Measurements from ENCODE around the gene PROC.
A peak's percentile ranks its signal among the peaks of the same experiment; 100 is the strongest.

Gene PROC

DNA sequence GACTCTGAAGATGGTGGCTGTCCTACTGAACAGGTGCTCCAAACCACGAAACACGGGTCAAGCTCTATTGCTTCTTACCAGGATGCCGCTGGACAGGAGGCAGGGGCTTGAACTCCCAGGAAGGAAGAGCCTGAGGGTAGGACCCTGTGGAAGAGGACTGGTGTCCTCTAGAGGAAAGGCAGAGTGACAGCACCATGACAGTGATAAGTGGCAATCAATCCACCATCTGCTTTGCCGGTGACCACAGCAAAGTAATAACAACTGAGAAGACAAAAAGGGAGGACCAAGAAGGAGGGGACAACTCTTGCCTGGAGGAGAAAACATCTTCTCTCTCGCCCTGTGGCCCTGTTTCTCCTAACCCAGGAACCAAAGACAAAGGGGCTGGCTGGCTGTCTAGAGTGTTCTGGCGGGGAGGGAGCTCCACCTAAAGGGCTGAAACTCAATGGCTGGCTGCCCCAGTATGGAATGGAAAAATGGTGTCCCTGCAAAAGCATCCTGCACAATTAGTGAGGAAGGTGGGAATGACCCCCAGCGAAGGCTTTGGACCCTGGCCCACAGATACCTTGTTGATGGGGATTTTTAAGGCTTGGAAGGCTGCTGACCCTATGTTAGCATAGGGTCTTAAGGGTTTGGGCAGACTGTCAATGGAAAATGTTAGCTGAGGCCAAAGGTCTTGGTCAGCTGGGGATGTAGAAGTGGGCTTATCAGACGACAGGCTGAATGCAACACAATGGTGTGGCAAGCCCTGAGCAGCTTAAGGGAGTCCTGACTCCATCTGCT lies 35.4 kb downstream of the PROC start:
- peaks cover 11 to 13% of the 10 kb centered on the region in 2 donors for H3K4me1 ChIP-seq (ENCODE audit: control insufficient read depth in 2 of 2, insufficient read depth in 1 of 2, low read depth in 1 of 2, low read length in 2 of 2)
- no peaks in the 10 kb centered on the region for H3K27me3 ChIP-seq (ENCODE audit: control insufficient read depth in 3 of 3, insufficient read depth in 3 of 3, low read depth in 1 of 3, low read length in 3 of 3)
- H3K14ac ChIP-seq (ENCODE audit: low read length) = no peak overlapping the region
- H3K18ac ChIP-seq (ENCODE audit: low read length) = no peak overlapping the region
- peaks cover 0 to 3% of the 10 kb centered on the region in 2 donors for H3K36me3 ChIP-seq (replicated peaks in 1 of 2; ENCODE audit: control insufficient read depth in 2 of 2, insufficient read depth in 2 of 2, low read length in 2 of 2)
- no peak overlapping the region for H2BK120ac ChIP-seq (ENCODE audit: low read depth, low read length)
- H2BK12ac ChIP-seq (ENCODE audit: low read length) = no peak overlapping the region
- no peak overlapping the region for H2BK15ac ChIP-seq (ENCODE audit: low read length)
- H3K79me1 ChIP-seq (ENCODE audit: low read depth, low read length) = no peaks in the 10 kb centered on the region
- no peak overlapping the region for H2BK5ac ChIP-seq (ENCODE audit: low read length)
- H3K27ac ChIP-seq (replicated peaks; ENCODE audit: low read length) = no peak overlapping the region
- no peak overlapping the region for H4K91ac ChIP-seq (ENCODE audit: low read depth, low read length, poor library complexity)
- no peak overlapping the region for H4K8ac ChIP-seq (ENCODE audit: low read depth, low read length)
- H3K9ac ChIP-seq (ENCODE audit: low read depth, low read length, poor library complexity) = no peak overlapping the region
- H3K23ac ChIP-seq (ENCODE audit: low read depth, low read length, poor library complexity) = no peak overlapping the region
- no peak overlapping the region for H2AFZ ChIP-seq (ENCODE audit: low read length)
- peaks cover 0 to 2% of the 10 kb centered on the region in 2 donors for H3K9me3 ChIP-seq (replicated peaks in 1 of 2; ENCODE audit: control insufficient read depth in 2 of 2, insufficient read depth in 1 of 2, low read depth in 1 of 2, low read length in 2 of 2)
- WGBS, 2 donors (ENCODE audit: extremely low coverage in 2 of 2, insufficient read length in 2 of 2, insufficient replicate concordance in 1 of 2) = no CpG with 5 or more reads among the region's 8 CpGs
- H3K4me3 ChIP-seq (ENCODE audit: low read length in 2 of 2) = no peak overlapping the region
- H3K4me2 ChIP-seq (ENCODE audit: insufficient read depth, low read length, poor library complexity, severe bottlenecking) = no peak overlapping the region
- DNase-seq (ENCODE audit: low spot score) = no peak
- no peak overlapping the region for H2AK5ac ChIP-seq (ENCODE audit: low read depth, low read length)
- no peak overlapping the region for H3K4ac ChIP-seq (ENCODE audit: low read length)

DNA sequence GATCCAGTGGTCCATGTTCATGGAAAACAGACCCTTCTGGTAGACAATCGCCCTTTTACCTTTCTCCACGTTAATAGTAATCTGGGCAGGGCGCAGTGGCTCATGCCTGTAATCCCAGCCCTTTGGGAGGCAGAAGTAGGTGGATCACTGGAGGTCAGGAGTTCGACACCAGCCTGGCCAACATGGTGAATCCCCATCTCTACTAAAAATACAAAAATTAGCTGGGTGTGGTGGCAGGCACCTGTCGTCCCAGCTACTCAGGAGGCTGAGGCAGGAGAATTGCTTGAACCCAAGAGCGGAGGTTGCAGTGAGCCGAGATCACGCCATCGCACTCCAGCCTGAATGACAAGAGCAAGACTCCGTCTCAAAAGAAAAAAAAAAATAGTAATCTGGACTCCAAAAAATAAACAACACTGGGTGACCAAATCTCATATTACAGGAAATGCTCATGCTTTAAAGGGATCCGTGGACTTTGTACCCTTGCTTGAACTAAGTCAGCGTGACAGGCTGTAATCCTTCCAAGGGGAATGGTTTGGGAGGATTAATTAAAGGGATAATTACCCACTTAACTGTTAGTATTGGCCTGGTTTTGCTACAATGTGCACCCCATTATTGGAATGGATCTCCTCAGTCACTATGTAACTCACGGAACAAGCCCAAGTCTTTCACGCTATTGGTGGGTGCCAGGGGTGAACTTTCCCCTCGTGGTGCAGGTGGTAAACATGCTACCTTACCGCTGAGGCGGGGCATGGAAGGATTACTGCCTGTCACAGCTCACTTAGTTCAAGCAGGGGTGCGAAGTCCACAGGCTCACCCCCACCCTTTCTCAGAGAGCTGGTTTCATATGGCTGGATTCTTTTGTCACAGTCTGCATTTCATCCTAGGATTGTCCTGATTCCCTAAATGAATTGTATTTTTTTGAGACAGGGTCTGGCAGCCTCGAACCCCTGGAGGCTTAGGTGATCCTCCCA lies 36.7 kb downstream of the PROC start:
- H4K91ac ChIP-seq (ENCODE audit: low read depth, low read length, poor library complexity) = no peak overlapping the region
- H3K4ac ChIP-seq (ENCODE audit: low read length) = no peak overlapping the region
- no peaks in the 10 kb centered on the region for H3K27me3 ChIP-seq (ENCODE audit: control insufficient read depth in 3 of 3, insufficient read depth in 3 of 3, low read depth in 1 of 3, low read length in 3 of 3)
- H2AFZ ChIP-seq (ENCODE audit: low read length) = no peak overlapping the region
- H3K14ac ChIP-seq (ENCODE audit: low read length) = no peak overlapping the region
- H3K4me2 ChIP-seq (ENCODE audit: insufficient read depth, low read length, poor library complexity, severe bottlenecking) = no peak overlapping the region
- no peak overlapping the region for H3K27ac ChIP-seq (replicated peaks; ENCODE audit: low read length)
- no peak overlapping the region for H4K8ac ChIP-seq (ENCODE audit: low read depth, low read length)
- H3K79me1 ChIP-seq (ENCODE audit: low read depth, low read length) = no peaks in the 10 kb centered on the region
- no peak overlapping the region for H3K23ac ChIP-seq (ENCODE audit: low read depth, low read length, poor library complexity)
- no peak for DNase-seq (ENCODE audit: low spot score)
- no peak overlapping the region for H2BK120ac ChIP-seq (ENCODE audit: low read depth, low read length)
- peaks cover 0 to 2% of the 10 kb centered on the region in 2 donors for H3K9me3 ChIP-seq (replicated peaks in 1 of 2; ENCODE audit: control insufficient read depth in 2 of 2, insufficient read depth in 1 of 2, low read depth in 1 of 2, low read length in 2 of 2)
- no peak overlapping the region for H2BK15ac ChIP-seq (ENCODE audit: low read length)
- no CpG with 5 or more reads among the region's 19 CpGs for whole genome bisulfite sequencing, 2 donors (ENCODE audit: extremely low coverage in 2 of 2, insufficient read length in 2 of 2, insufficient replicate concordance in 1 of 2)
- H3K18ac ChIP-seq (ENCODE audit: low read length) = no peak overlapping the region
- H3K4me3 ChIP-seq (ENCODE audit: low read length in 2 of 2) = peak overlapping the region in 1 of 2 donors; percentile 40
- H2AK5ac ChIP-seq (ENCODE audit: low read depth, low read length) = no peak overlapping the region
- peaks cover 0 to 3% of the 10 kb centered on the region in 2 donors for H3K36me3 ChIP-seq (replicated peaks in 1 of 2; ENCODE audit: control insufficient read depth in 2 of 2, insufficient read depth in 2 of 2, low read length in 2 of 2)
- H2BK12ac ChIP-seq (ENCODE audit: low read length) = no peak overlapping the region
- H3K4me1 ChIP-seq (ENCODE audit: control insufficient read depth in 2 of 2, insufficient read depth in 1 of 2, low read depth in 1 of 2, low read length in 2 of 2) = peaks cover 10 to 11% of the 10 kb centered on the region in 2 donors
- H2BK5ac ChIP-seq (ENCODE audit: low read length) = no peak overlapping the region
- no peak overlapping the region for H3K9ac ChIP-seq (ENCODE audit: low read depth, low read length, poor library complexity)

DNA sequence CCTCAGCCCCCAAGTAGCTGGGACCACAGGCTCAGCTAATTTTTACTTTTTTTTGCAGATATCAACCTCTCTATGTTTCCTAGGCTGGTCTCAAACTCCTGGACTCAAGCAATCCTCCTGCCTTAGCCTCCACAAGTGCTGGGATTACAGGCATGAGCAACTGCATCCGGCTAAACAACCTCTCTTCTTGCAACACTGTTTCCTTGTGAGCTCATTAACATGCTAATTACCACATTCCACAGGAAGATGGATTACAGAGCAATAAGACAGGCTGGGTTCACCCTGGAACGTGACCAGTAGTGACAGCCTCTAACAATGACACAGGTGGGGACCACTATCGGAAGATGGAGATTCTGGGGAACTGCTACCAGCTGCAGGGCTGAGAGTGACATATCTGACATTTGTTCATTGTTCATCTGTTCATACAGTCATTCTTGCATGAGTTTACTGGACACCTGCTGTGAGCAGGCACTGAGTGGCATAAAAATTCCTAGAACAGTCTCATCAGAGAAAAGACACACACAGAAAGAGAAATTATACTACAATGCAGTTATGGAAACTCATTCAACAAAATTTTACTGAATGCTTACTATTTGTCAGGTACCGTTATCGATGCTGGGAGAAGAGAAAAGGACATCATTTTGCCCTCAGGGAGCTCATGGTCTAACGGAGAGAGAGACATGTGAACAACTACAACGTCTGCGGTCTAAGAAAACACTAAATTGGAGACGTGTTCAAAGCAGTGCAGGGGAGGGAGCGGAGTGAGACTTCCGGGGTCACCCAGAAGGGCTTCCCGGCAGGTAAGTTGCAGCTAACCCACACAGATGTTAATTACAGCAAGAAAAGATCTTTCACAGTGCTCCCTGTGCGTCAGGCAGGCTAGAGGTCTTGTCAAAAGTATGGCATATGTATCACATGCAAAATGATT lies 37.6 kb downstream of the PROC start:
- Histone ChIP-seq H3K4ac (ENCODE audit: low read length) (no peak overlapping the region), H3K27ac (replicated peaks; ENCODE audit: low read length) (no peak overlapping the region), H2BK12ac (ENCODE audit: low read length) (no peak overlapping the region), H2BK120ac (ENCODE audit: low read depth, low read length) (no peak overlapping the region), H3K4me2 (ENCODE audit: insufficient read depth, low read length, poor library complexity, severe bottlenecking) (no peak overlapping the region), H2AK5ac (ENCODE audit: low read depth, low read length) (no peak overlapping the region), H3K9me3 (replicated peaks in 1 of 2; ENCODE audit: control insufficient read depth in 2 of 2, insufficient read depth in 1 of 2, low read depth in 1 of 2, low read length in 2 of 2) (peaks cover 0 to 2% of the 10 kb centered on the region in 2 donors), H3K9ac (ENCODE audit: low read depth, low read length, poor library complexity) (no peak overlapping the region), H2BK15ac (ENCODE audit: low read length) (no peak overlapping the region), H3K27me3 (ENCODE audit: control insufficient read depth in 3 of 3, insufficient read depth in 3 of 3, low read depth in 1 of 3, low read length in 3 of 3) (no peaks in the 10 kb centered on the region), H2BK5ac (ENCODE audit: low read length) (no peak overlapping the region), H2AFZ (ENCODE audit: low read length) (peak overlapping the region; percentile 22), H3K4me3 (ENCODE audit: low read length in 2 of 2) (no peak overlapping the region), H3K36me3 (replicated peaks in 1 of 2; ENCODE audit: control insufficient read depth in 2 of 2, insufficient read depth in 2 of 2, low read length in 2 of 2) (peaks cover 0 to 3% of the 10 kb centered on the region in 2 donors), H3K4me1 (ENCODE audit: control insufficient read depth in 2 of 2, insufficient read depth in 1 of 2, low read depth in 1 of 2, low read length in 2 of 2) (peaks cover 10 to 11% of the 10 kb centered on the region in 2 donors), H3K23ac (ENCODE audit: low read depth, low read length, poor library complexity) (no peak overlapping the region), H3K18ac (ENCODE audit: low read length) (no peak overlapping the region), H4K91ac (ENCODE audit: low read depth, low read length, poor library complexity) (no peak overlapping the region), H3K79me1 (ENCODE audit: low read depth, low read length) (no peaks in the 10 kb centered on the region), H4K8ac (ENCODE audit: low read depth, low read length) (no peak overlapping the region), H3K14ac (ENCODE audit: low read length) (no peak overlapping the region)
- DNase-seq (ENCODE audit: low spot score) = no peak
- WGBS, 2 donors (ENCODE audit: extremely low coverage in 2 of 2, insufficient read length in 2 of 2, insufficient replicate concordance in 1 of 2) = no CpG with 5 or more reads among the region's 13 CpGs
